HCT116 (cell line): Measurements from ENCODE around the gene ZNF789. TPM values are rescaled to one million over a fixed set of nuclear protein-coding genes. Genes with fewer than 3 reads are reported as not detected.

Source experiments
- ATAC-seq: fragments of 200-7000 bp; cut with Tn5 transposase; 2 replicates; pipeline ENCODE4 v1.9.1; 2020; ENCODE audit warnings: mild to moderate bottlenecking, moderate library complexity
- BruUV-seq: library from RNA; stranded (reverse); fragments of 400-500 nt; replicated peaks from 2 replicates; lab custom pipeline; 2021; lab: Mats Ljungman, UMichigan
- CTCF ChIA-PET: fragments of 300-600 bp; sonication (Branson Sonifier 250); formaldehyde crosslinking; loops from one replicate; lab custom pipeline; 2021; ENCODE audit warnings: antibody characterized with exemption; lab: Charles Lee
- POLR2A ChIA-PET: fragments of 300-600, 350-600 bp; sonication (Branson Sonifier 250); formaldehyde crosslinking; loops from one replicate; lab custom pipeline; 2021; ENCODE audit warnings: antibody characterized with exemption; lab: Charles Lee
- RAD21 ChIA-PET, 2 experiments: fragments of 300-600 bp; sonication (Branson Sonifier 250); formaldehyde crosslinking; loops; one replicate each; lab custom pipeline; 2023; ENCODE audit warnings: low total read pairs in 2 of 2; ENCODE audit not compliant: uncharacterized antibody in 2 of 2, unreplicated experiment in 2 of 2, low non-redundant PET in 1 of 2; lab: Charles Lee
- DNase-seq: peaks from one replicate; pipeline ENCODE4 v3.0.0-alpha.2; 2010; ENCODE audit warnings: low read depth, low spot score
- H2AFZ ChIP-seq: fragments of 200-600 bp; shearing (Covaris generic), sonication (generic); 2 replicates; pipeline ENCODE4 v1.6.1; 2017; ENCODE audit warnings: low read depth, mixed run types, mixed read lengths, antibody characterized with exemption, low read length; ENCODE audit not compliant: poor library complexity, severe bottlenecking
- H3K27ac ChIP-seq: 2 replicates; pipeline ENCODE4 v1.5.1; 2012; ENCODE audit warnings: low read depth, low read length
- H3K27me3 ChIP-seq: fragments of 200-600 bp; sonication (generic); 2 replicates; pipeline ENCODE4 v1.6.1; 2016; ENCODE audit warnings: mixed run types, low read length, mixed read lengths; ENCODE audit not compliant: insufficient read depth
- H3K36me3 ChIP-seq, 2 experiments: fragments of 200-500 bp in 1 of 2; fragments of 200-600 bp in 1 of 2; sonication (Bioruptor generic) in 1 of 2; sonication (generic) in 1 of 2; 2 replicates each; pipeline versions ENCODE4 v1.5.1 to v1.6.1; 2014 to 2016; ENCODE audit warnings: low read length in 2 of 2, inconsistent platforms in 1 of 2, mixed read lengths in 1 of 2, mixed run types in 1 of 2; ENCODE audit not compliant: insufficient read depth in 2 of 2, control insufficient read depth in 1 of 2
- H3K4me1 ChIP-seq, 2 experiments: fragments of 200-600 bp in 1 of 2; sonication (generic) in 1 of 2; 2 replicates each; pipeline versions ENCODE4 v1.5.1 to v1.6.1; 2012 to 2017; ENCODE audit warnings: low read length in 2 of 2, inconsistent platforms in 1 of 2, mild to moderate bottlenecking in 1 of 2, mixed read lengths in 1 of 2, mixed run types in 1 of 2, moderate library complexity in 1 of 2; ENCODE audit not compliant: insufficient read depth in 2 of 2, control insufficient read depth in 1 of 2
- H3K4me2 ChIP-seq: fragments of 200-600 bp; sonication (generic); 2 replicates; pipeline ENCODE4 v1.6.1; 2017; ENCODE audit warnings: mixed run types, low read length, mixed read lengths
- H3K4me3 ChIP-seq, 2 experiments: fragments of 200-600 bp in 1 of 2; sonication (generic) in 1 of 2; replicated peaks in 1 of 2; 2 replicates each; pipeline ENCODE4 v1.5.1; 2011 to 2016; ENCODE audit warnings: low read length in 2 of 2, control low read depth in 1 of 2, low read depth in 1 of 2, mild to moderate bottlenecking in 1 of 2, mixed read lengths in 1 of 2, mixed run types in 1 of 2
- H3K79me2 ChIP-seq: fragments of 200-600 bp; sonication (generic); 2 replicates; pipeline ENCODE4 v1.6.1; 2017; ENCODE audit warnings: mild to moderate bottlenecking, mixed run types, low read length, moderate library complexity, mixed read lengths; ENCODE audit not compliant: insufficient read depth
- H3K9ac ChIP-seq: fragments of 200-600 bp; sonication (generic); 2 replicates; pipeline ENCODE4 v1.6.1; 2016; ENCODE audit warnings: low read length, mixed read lengths
- H3K9me2 ChIP-seq: fragments of 200-600 bp; sonication (generic), shearing (Covaris generic); 2 replicates; pipeline ENCODE4 v1.6.1; 2017; ENCODE audit warnings: mixed run types, mild to moderate bottlenecking, moderate library complexity; ENCODE audit not compliant: insufficient read depth
- H3K9me3 ChIP-seq, 2 experiments: fragments of 200-500 bp in 1 of 2; fragments of 200-600 bp in 1 of 2; sonication (Bioruptor generic) in 1 of 2; sonication (generic) in 1 of 2; 2 replicates each; pipeline ENCODE4 v1.6.1; 2014 to 2017; ENCODE audit warnings: low read length in 2 of 2, mixed read lengths in 2 of 2, inconsistent platforms in 1 of 2, low read depth in 1 of 2, mild to moderate bottlenecking in 1 of 2, mixed run types in 1 of 2, moderate library complexity in 1 of 2; ENCODE audit not compliant: control insufficient read depth in 1 of 2, insufficient read depth in 1 of 2
- H4K20me1 ChIP-seq: fragments of 200-600 bp; sonication (generic), shearing (Covaris generic); 2 replicates; pipeline ENCODE4 v1.6.1; 2017; ENCODE audit warnings: mixed run types, mild to moderate bottlenecking, moderate library complexity; ENCODE audit not compliant: insufficient read depth
- CBX3 ChIP-seq: IDR thresholded peaks from 2 replicates; pipeline ENCODE4 v1.6.1; 2012; ENCODE audit warnings: low read depth
- CEBPB ChIP-seq: IDR thresholded peaks from 2 replicates; pipeline ENCODE4 v1.6.1; 2012; ENCODE audit warnings: low read depth
- CTCF ChIP-seq, 3 experiments: fragments of 200-600 bp in 1 of 3; sonication (generic) in 1 of 3; IDR thresholded peaks in 2 of 3; conservative IDR thresholded peaks in 1 of 3; 2 replicates each; pipeline ENCODE4 v1.5.1; 2012 to 2017; ENCODE audit warnings: low read depth in 2 of 3, low read length in 2 of 3, antibody characterized with exemption in 1 of 3, borderline replicate concordance in 1 of 3, control low read depth in 1 of 3, mild to moderate bottlenecking in 1 of 3, mixed read lengths in 1 of 3, mixed run types in 1 of 3, moderate library complexity in 1 of 3; ENCODE audit not compliant: insufficient read depth in 1 of 3
- EGR1 ChIP-seq: IDR thresholded peaks from 2 replicates; pipeline ENCODE4 v1.6.1; 2012; ENCODE audit warnings: low read depth
- ELF1 ChIP-seq: IDR thresholded peaks from 2 replicates; pipeline ENCODE4 v1.6.1; 2012; ENCODE audit warnings: low read depth, borderline replicate concordance
- EZH2 ChIP-seq: fragments of 200-600 bp; sonication (generic); IDR thresholded peaks from 2 replicates; pipeline ENCODE4 v1.6.1; 2017; ENCODE audit warnings: antibody characterized with exemption, mixed run types
- EZH2phosphoT487 ChIP-seq: fragments of 200-600 bp; IDR thresholded peaks from 2 replicates; pipeline ENCODE4 v1.6.1; 2018; ENCODE audit warnings: antibody characterized with exemption, borderline replicate concordance
- FOSL1 ChIP-seq: IDR thresholded peaks from 2 replicates; pipeline ENCODE4 v1.6.1; 2012; ENCODE audit warnings: low read depth
- JUND ChIP-seq: IDR thresholded peaks from 2 replicates; pipeline ENCODE4 v1.6.1; 2012
- POLR2A ChIP-seq: IDR thresholded peaks from 2 replicates; pipeline ENCODE4 v1.7.0; 2011; ENCODE audit warnings: borderline replicate concordance; ENCODE audit not compliant: insufficient read depth, insufficient read length; ENCODE audit errors: extremely low read depth
- POLR2AphosphoS5 ChIP-seq: IDR thresholded peaks from 2 replicates; pipeline ENCODE4 v1.6.1; 2011; ENCODE audit warnings: mild to moderate bottlenecking, low read depth, low read length, moderate library complexity
- RAD21 ChIP-seq: IDR thresholded peaks from 2 replicates; pipeline ENCODE4 v1.6.1; 2012; ENCODE audit warnings: low read depth, mild to moderate bottlenecking
- SP1 ChIP-seq: IDR thresholded peaks from 2 replicates; pipeline ENCODE4 v1.6.1; 2012; ENCODE audit warnings: low read depth
- SRF ChIP-seq: IDR thresholded peaks from 2 replicates; pipeline ENCODE4 v1.6.1; 2012; ENCODE audit warnings: low read depth
- TCF7L2 ChIP-seq: IDR thresholded peaks from 2 replicates; pipeline ENCODE4 v1.7.0; 2011; ENCODE audit warnings: borderline replicate concordance, inconsistent platforms; ENCODE audit not compliant: insufficient read depth, insufficient read length; ENCODE audit errors: extremely low read depth
- ZBTB33 ChIP-seq: IDR thresholded peaks from 2 replicates; pipeline ENCODE4 v1.6.1; 2011; ENCODE audit warnings: mild to moderate bottlenecking, low read length, moderate library complexity; ENCODE audit not compliant: insufficient replicate concordance; ENCODE audit errors: extremely low read depth
- ZFX ChIP-seq: fragments of 450-650 bp; IDR thresholded peaks from 2 replicates; pipeline ENCODE4 v1.6.1; 2017
- intact Hi-C: fragments of 100-400 bp; cut with micrococcal nuclease; formaldehyde crosslinking; loops from 2 replicates; pipeline ENCODE4 v1.10.0; 2022
- total RNA-seq: library from RNA; stranded (reverse); gene quantifications from one replicate; pipeline ENCODE4 v1.2.1, GENCODE V29; 2021; ENCODE audit not compliant: unreplicated experiment
- TF ChIP-seq, protein P1 (sequence below): IDR thresholded peaks from 2 replicates; pipeline ENCODE4 v1.6.1; 2012
- TF ChIP-seq, protein P2 (sequence below): IDR thresholded peaks from 2 replicates; pipeline ENCODE4 v1.6.1; 2012
- TF ChIP-seq, protein P3 (sequence below): IDR thresholded peaks from 2 replicates; pipeline ENCODE4 v1.6.1; 2012; ENCODE audit warnings: low read depth

The ZNF789 gene
- total RNA-seq, 1 experiment from 2014 or later, result 8.2 TPM

DNA sequence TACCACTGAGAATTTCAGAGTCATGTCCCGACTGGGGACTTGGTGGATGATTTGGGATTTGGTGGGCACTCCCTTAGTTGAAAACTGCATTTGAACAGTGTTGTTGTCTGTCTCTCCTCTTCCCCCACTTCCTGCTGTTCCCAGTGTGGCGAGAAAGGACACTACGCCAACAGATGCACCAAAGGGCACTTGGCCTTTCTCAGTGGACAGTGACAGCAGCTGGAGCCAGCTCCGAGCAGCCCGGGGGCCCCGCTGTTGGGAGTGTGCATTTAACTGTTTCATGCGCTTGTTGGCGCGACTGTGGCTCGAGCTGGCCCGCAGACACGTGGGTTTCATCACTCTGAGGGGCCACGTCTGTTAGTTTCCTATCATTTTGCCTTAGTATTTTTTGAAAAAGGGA, 16.4 kb upstream of the ZNF789 start:
- H3K27ac ChIP-seq, result no peak overlapping the region
- H3K36me3 ChIP-seq, result peaks cover 29 to 69% of the 10 kb centered on the region in 2 experiments
- no peak for ATAC-seq
- H3K79me2 ChIP-seq, result peaks cover 53% of the 10 kb centered on the region
- TF ChIP-seq ZFX, result no peak
- no peak for TF ChIP-seq POLR2AphosphoS5
- no peak for TF ChIP-seq CTCF (IDR thresholded peaks at IDR 0.05 in 2 of 3, conservative IDR thresholded peaks at IDR 0.05 in 1 of 3; ENCODE audit: borderline replicate concordance in 1 of 3, insufficient read depth in 1 of 3, low read depth in 2 of 3, low read length in 2 of 3)
- TF ChIP-seq EZH2, result no peak
- TF ChIP-seq SRF, result no peak
- TF ChIP-seq ELF1, result no peak
- no peak for TF ChIP-seq ZBTB33
- no peak for TF ChIP-seq SP1
- TF ChIP-seq FOSL1, result no peak
- no peak for TF ChIP-seq RAD21
- TF ChIP-seq, protein P1, sequence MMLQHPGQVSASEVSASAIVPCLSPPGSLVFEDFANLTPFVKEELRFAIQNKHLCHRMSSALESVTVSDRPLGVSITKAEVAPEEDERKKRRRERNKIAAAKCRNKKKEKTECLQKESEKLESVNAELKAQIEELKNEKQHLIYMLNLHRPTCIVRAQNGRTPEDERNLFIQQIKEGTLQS, result no peak
- TF ChIP-seq EGR1, result no peak
- TF ChIP-seq, protein P2, sequence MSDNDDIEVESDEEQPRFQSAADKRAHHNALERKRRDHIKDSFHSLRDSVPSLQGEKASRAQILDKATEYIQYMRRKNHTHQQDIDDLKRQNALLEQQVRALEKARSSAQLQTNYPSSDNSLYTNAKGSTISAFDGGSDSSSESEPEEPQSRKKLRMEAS, result no peak
- no peak for TF ChIP-seq EZH2phosphoT487
- no peak for TF ChIP-seq CBX3
- TF ChIP-seq, protein P3, sequence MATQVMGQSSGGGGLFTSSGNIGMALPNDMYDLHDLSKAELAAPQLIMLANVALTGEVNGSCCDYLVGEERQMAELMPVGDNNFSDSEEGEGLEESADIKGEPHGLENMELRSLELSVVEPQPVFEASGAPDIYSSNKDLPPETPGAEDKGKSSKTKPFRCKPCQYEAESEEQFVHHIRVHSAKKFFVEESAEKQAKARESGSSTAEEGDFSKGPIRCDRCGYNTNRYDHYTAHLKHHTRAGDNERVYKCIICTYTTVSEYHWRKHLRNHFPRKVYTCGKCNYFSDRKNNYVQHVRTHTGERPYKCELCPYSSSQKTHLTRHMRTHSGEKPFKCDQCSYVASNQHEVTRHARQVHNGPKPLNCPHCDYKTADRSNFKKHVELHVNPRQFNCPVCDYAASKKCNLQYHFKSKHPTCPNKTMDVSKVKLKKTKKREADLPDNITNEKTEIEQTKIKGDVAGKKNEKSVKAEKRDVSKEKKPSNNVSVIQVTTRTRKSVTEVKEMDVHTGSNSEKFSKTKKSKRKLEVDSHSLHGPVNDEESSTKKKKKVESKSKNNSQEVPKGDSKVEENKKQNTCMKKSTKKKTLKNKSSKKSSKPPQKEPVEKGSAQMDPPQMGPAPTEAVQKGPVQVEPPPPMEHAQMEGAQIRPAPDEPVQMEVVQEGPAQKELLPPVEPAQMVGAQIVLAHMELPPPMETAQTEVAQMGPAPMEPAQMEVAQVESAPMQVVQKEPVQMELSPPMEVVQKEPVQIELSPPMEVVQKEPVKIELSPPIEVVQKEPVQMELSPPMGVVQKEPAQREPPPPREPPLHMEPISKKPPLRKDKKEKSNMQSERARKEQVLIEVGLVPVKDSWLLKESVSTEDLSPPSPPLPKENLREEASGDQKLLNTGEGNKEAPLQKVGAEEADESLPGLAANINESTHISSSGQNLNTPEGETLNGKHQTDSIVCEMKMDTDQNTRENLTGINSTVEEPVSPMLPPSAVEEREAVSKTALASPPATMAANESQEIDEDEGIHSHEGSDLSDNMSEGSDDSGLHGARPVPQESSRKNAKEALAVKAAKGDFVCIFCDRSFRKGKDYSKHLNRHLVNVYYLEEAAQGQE, result no peak
- TF ChIP-seq POLR2A, result no peak
- no peak for TF ChIP-seq CEBPB
- no peak for TF ChIP-seq JUND
- no peak for TF ChIP-seq TCF7L2
- TF ChIP-seq, all 23 proteins: peak for 0
- no peaks in the 10 kb centered on the region for H3K9me3 ChIP-seq
- no TSS peak for BruUV-seq
- no peak for DNase-seq
- H2AFZ ChIP-seq, result no peak overlapping the region
- H3K27me3 ChIP-seq, result no peaks in the 10 kb centered on the region
- intact Hi-C loops, result no loop called here
- H3K4me2 ChIP-seq, result no peak overlapping the region
- H4K20me1 ChIP-seq, result peaks cover 11% of the 10 kb centered on the region; the same call in 1 of the 2 replicates
- H3K4me1 ChIP-seq, result no peaks in the 10 kb centered on the region
- H3K4me3 ChIP-seq, result no peak overlapping the region
- no peak overlapping the region for H3K9ac ChIP-seq
- ChIA-PET POLR2A (no interaction called here), CTCF (no interaction called here), RAD21 (no interaction called here)
- no peaks in the 10 kb centered on the region for H3K9me2 ChIP-seq
